KMS-11 (cell line): ENCODE measurements around the gene TMEM127.

Experiments used
- H2AFZ ChIP-seq: fragments of 200-600 bp; sonication (generic); 2 replicates; pipeline ENCODE4 v1.6.1; 2016; ENCODE audit warnings: antibody characterized with exemption, mixed run types, low read depth
- H3K27ac ChIP-seq: fragments of 200-600 bp; sonication (generic); 2 replicates; pipeline ENCODE4 v1.6.1; 2016; ENCODE audit warnings: mild to moderate bottlenecking, mixed run types
- H3K27me3 ChIP-seq: fragments of 200-600 bp; sonication (generic); 2 replicates; pipeline ENCODE4 v1.6.1; 2017; ENCODE audit warnings: mild to moderate bottlenecking, low read depth, mixed run types, moderate library complexity; ENCODE audit not compliant: insufficient read depth
- H3K36me3 ChIP-seq: fragments of 200-600 bp; sonication (generic); 2 replicates; pipeline ENCODE4 v1.6.1; 2017; ENCODE audit warnings: mild to moderate bottlenecking, mixed run types; ENCODE audit not compliant: insufficient read depth
- H3K4me1 ChIP-seq: fragments of 200-600 bp; sonication (generic); 2 replicates; pipeline ENCODE4 v1.6.1; 2016; ENCODE audit warnings: mild to moderate bottlenecking, low read depth, mixed run types; ENCODE audit not compliant: poor library complexity, severe bottlenecking
- H3K4me2 ChIP-seq: fragments of 200-600 bp; sonication (generic); 2 replicates; pipeline ENCODE4 v1.7.0; 2016; ENCODE audit warnings: mild to moderate bottlenecking, mixed run types
- H3K4me3 ChIP-seq: fragments of 200-600 bp; sonication (generic); IDR thresholded peaks from 2 replicates; pipeline ENCODE4 v1.6.1; 2017; ENCODE audit warnings: low read depth, low read length, mixed read lengths; ENCODE audit not compliant: insufficient read depth
- H3K79me2 ChIP-seq: fragments of 200-600 bp; sonication (generic); 2 replicates; pipeline ENCODE4 v1.6.1; 2016; ENCODE audit warnings: low read depth, mixed run types; ENCODE audit not compliant: insufficient read depth
- H3K9ac ChIP-seq: fragments of 200-600 bp; sonication (generic); 2 replicates; pipeline ENCODE4 v1.6.1; 2016; ENCODE audit warnings: mild to moderate bottlenecking, mixed run types
- H4K20me1 ChIP-seq: fragments of 200-600 bp; sonication (generic); 2 replicates; pipeline ENCODE4 v1.6.1; 2016; ENCODE audit warnings: mild to moderate bottlenecking, mixed run types; ENCODE audit not compliant: insufficient read depth
- CTCF ChIP-seq: fragments of 200-600 bp; sonication (generic); conservative IDR thresholded peaks from 2 replicates; pipeline ENCODE4 v1.6.1; 2017; ENCODE audit warnings: low read depth, mild to moderate bottlenecking, antibody characterized with exemption, low read length, moderate library complexity, mixed read lengths

Gene TMEM127

GRCh38 chr2:96265840-96266679 is at the start of gene TMEM127, which contains the start of gene CIAO1:
Gene TMEM127, minus strand, starts transcription at chr2:96265997. Its CDS starts 616 bp downstream, at chr2:96265381.
Gene CIAO1, plus strand, starts transcription at chr2:96266225. Its CDS starts 126 bp downstream, at chr2:96266351.
- no peaks in the 10 kb centered on the region for H3K27me3 ChIP-seq
- H3K79me2 ChIP-seq = peaks cover 49% of the 10 kb centered on the region
- no peaks in the 10 kb centered on the region for H4K20me1 ChIP-seq

GRCh38 chr2:96315005-96315399 is 49.2 kb upstream of the TMEM127 start:
- Histone ChIP-seq H3K27me3 (no peaks in the 10 kb centered on the region), H3K27ac (no peak overlapping the region), H3K4me2 (no peak overlapping the region), H4K20me1 (no peaks in the 10 kb centered on the region), H3K79me2 (no peaks in the 10 kb centered on the region), H3K36me3 (no peaks in the 10 kb centered on the region), H3K9ac (no peak overlapping the region), H2AFZ (no peak overlapping the region), H3K4me1 (peaks cover 17% of the 10 kb centered on the region), H3K4me3 (no peak overlapping the region)
- no peak for TF ChIP-seq CTCF

More at GRCh38 chr2:96265840-96266679, at the start of gene TMEM127, which contains the start of gene CIAO1:
- Histone ChIP-seq H3K36me3 (peaks cover 3% of the 10 kb centered on the region; the same call in 1 of the 2 replicates), H3K4me3 (peak within 1 kb of the TSS; percentile 93), H3K4me1 (peaks cover 25% of the 10 kb centered on the region), H2AFZ (peak within 1 kb of the TSS; percentile 76), H3K4me2 (peak within 1 kb of the TSS; percentile 96), H3K9ac (peak within 1 kb of the TSS; percentile 67), H3K27ac (peak within 1 kb of the TSS; percentile 54)
- TF ChIP-seq CTCF = no peak

- H3K4me3 ChIP-seq = no peak overlapping the region
- H2AFZ ChIP-seq = no peak overlapping the region
- no peak overlapping the region for H3K27ac ChIP-seq
- no peaks in the 10 kb centered on the region for H3K27me3 ChIP-seq
- peaks cover 25% of the 10 kb centered on the region for H3K4me1 ChIP-seq
- no peaks in the 10 kb centered on the region for H4K20me1 ChIP-seq
- no peak overlapping the region for H3K9ac ChIP-seq
- peaks cover 20% of the 10 kb centered on the region for H3K79me2 ChIP-seq
- TF ChIP-seq CTCF = no peak
- H3K36me3 ChIP-seq = peaks cover 3% of the 10 kb centered on the region; the same call in 1 of the 2 replicates
- H3K4me2 ChIP-seq = no peak overlapping the region
These were observed 42.5 kb upstream of the TMEM127 start for GRCh38 chr2:96308248-96308647.

GRCh38 chr2:96306370-96306769 is 40.6 kb upstream of the TMEM127 start:
- H2AFZ ChIP-seq = peak overlapping the region; percentile 80
- no peaks in the 10 kb centered on the region for H4K20me1 ChIP-seq
- TF ChIP-seq CTCF = no peak

More at GRCh38 chr2:96306370-96306769, 40.6 kb upstream of the TMEM127 start:
- Histone ChIP-seq H3K4me3 (no peak overlapping the region), H3K27ac (peak overlapping the region; percentile 67), H3K36me3 (peaks cover 11% of the 10 kb centered on the region; the same call in 1 of the 2 replicates), H3K79me2 (peaks cover 30% of the 10 kb centered on the region), H3K4me2 (peak overlapping the region; percentile 94), H3K4me1 (peaks cover 25% of the 10 kb centered on the region), H3K9ac (peak overlapping the region; percentile 77; the same call in 1 of the 2 replicates), H3K27me3 (no peaks in the 10 kb centered on the region)
